HUES64 (cell line): ENCODE measurements around the gene LIMD2.

Source experiments
- H3K27ac ChIP-seq: 2 replicates; pipeline ENCODE4 v1.7.0; 2013; ENCODE audit warnings: low read depth, low read length, inconsistent platforms
- H3K27me3 ChIP-seq: 2 replicates; pipeline ENCODE4 v1.6.1; 2013; ENCODE audit warnings: mild to moderate bottlenecking, low read length; ENCODE audit not compliant: insufficient read depth
- H3K36me3 ChIP-seq: 2 replicates; pipeline ENCODE4 v1.6.1; 2013; ENCODE audit warnings: mild to moderate bottlenecking, low read length; ENCODE audit not compliant: insufficient read depth
- H3K4me1 ChIP-seq: 2 replicates; pipeline ENCODE4 v1.6.1; 2013; ENCODE audit warnings: mild to moderate bottlenecking, low read length, moderate library complexity; ENCODE audit not compliant: insufficient read depth
- H3K4me3 ChIP-seq: 2 replicates; pipeline ENCODE4 v1.5.1; 2013; ENCODE audit warnings: mild to moderate bottlenecking, low read length, moderate library complexity
- H3K9ac ChIP-seq: 2 replicates; pipeline ENCODE4 v1.6.1; 2013; ENCODE audit warnings: mild to moderate bottlenecking, low read depth, low read length
- H3K9me3 ChIP-seq: 2 replicates; pipeline ENCODE4 v1.6.1; 2013; ENCODE audit warnings: low read depth, low read length; ENCODE audit not compliant: insufficient read depth
- WGBS: fragments of 150-250, 120-280 bp; methylation state at CpG from one replicate; pipeline ENCODE4 v1.1.7; 2013; ENCODE audit warnings: missing lambda C conversion rate; 5-methylcytosine and 5-hydroxymethylcytosine counted together

The LIMD2 gene

GRCh38 chr17:63692195-63692816, 7.6 kb downstream of the LIMD2 start:
- 96% methylated on average over 11 of the region's 11 CpGs for WGBS
- no peak overlapping the region for H3K9ac ChIP-seq
- no peaks in the 10 kb centered on the region for H3K27me3 ChIP-seq
- H3K9me3 ChIP-seq = no peaks in the 10 kb centered on the region
- H3K36me3 ChIP-seq = peaks cover 43% of the 10 kb centered on the region
- H3K4me1 ChIP-seq = no peaks in the 10 kb centered on the region; the same call in 1 of the 2 replicates
- no peak overlapping the region for H3K4me3 ChIP-seq
- H3K27ac ChIP-seq = no peak overlapping the region

DNA sequence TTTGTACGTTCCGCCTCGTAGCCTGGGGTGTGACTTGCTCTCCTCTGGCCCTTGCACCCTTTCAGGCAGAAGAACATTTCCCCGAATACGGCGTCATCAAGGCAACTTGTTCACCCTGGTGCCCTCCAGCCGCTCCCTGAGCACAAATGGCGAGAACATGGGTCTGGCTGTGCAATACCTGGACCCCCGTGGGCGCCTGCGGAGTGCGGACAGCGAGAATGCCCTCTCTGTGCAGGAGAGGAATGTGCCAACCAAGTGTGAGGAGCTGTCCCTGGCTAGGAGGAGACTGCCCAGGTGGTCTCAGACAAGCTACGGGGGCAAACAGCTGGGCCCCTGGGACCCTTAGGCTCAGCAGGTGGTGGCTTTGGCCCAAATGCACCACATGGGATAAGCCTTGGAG, 10.4 kb downstream of the LIMD2 start:
- WGBS = 97% methylated on average over 14 of the region's 14 CpGs

GRCh38 chr17:63688396-63689020, 11.4 kb downstream of the LIMD2 start:
- peaks cover 43% of the 10 kb centered on the region for H3K36me3 ChIP-seq
- H3K27me3 ChIP-seq = no peaks in the 10 kb centered on the region
- WGBS = 88% methylated on average over 12 of the region's 12 CpGs

More for the DNA sequence above, 10.4 kb downstream of the LIMD2 start:
- H3K9ac ChIP-seq = no peak overlapping the region
- no peak overlapping the region for H3K4me3 ChIP-seq
- peaks cover 43% of the 10 kb centered on the region for H3K36me3 ChIP-seq
- H3K9me3 ChIP-seq = no peaks in the 10 kb centered on the region
- H3K4me1 ChIP-seq = no peaks in the 10 kb centered on the region; the same call in 1 of the 2 replicates
- no peaks in the 10 kb centered on the region for H3K27me3 ChIP-seq
- H3K27ac ChIP-seq = no peak overlapping the region

DNA sequence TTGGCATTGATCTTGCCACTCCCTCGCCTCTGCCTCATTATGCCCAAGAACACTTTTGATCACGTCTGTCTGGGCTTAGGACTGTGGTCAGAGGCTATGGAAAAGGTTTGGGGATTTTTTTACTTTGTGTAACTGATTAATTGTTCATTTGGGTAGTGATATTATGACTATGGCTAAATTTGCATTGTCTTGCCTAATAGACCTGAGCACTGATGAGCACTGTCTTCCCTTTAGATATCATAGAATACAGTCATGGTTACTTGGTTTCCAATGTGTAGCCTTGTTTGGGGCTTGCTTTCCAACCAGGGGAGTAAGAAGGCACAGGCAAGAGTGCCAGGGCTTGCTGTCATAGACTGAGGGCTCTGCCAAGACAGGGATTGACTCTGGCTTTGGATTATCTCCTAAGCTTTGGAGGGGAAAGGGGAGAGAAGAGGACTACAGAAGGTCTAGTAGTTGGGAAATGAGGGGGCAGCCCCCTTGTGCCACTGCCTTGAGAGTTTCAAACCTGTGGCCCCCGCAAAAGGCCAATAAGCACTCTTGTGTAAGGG, 13.7 kb downstream of the LIMD2 start:
- H3K27ac ChIP-seq = no peak overlapping the region
- no peaks in the 10 kb centered on the region for H3K27me3 ChIP-seq
- no peaks in the 10 kb centered on the region for H3K9me3 ChIP-seq
- H3K9ac ChIP-seq = no peak overlapping the region
- H3K36me3 ChIP-seq = peaks cover 49% of the 10 kb centered on the region
- 93% methylated on average over 3 of the region's 3 CpGs for WGBS
- H3K4me1 ChIP-seq = no peaks in the 10 kb centered on the region
- no peak overlapping the region for H3K4me3 ChIP-seq

More at GRCh38 chr17:63688396-63689020, 11.4 kb downstream of the LIMD2 start:
- no peak overlapping the region for H3K9ac ChIP-seq
- no peaks in the 10 kb centered on the region for H3K9me3 ChIP-seq
- no peaks in the 10 kb centered on the region for H3K4me1 ChIP-seq
- H3K27ac ChIP-seq = no peak overlapping the region
- H3K4me3 ChIP-seq = no peak overlapping the region

- WGBS = no CpG with 5 or more reads among the region's 3 CpGs
- Histone ChIP-seq H3K9ac (no peak overlapping the region), H3K4me1 (no peaks in the 10 kb centered on the region), H3K36me3 (peaks cover 42% of the 10 kb centered on the region), H3K27ac (no peak overlapping the region), H3K27me3 (no peaks in the 10 kb centered on the region), H3K9me3 (no peaks in the 10 kb centered on the region), H3K4me3 (no peak overlapping the region)
Observed at GRCh38 chr17:63685578-63685977, 14.3 kb downstream of the LIMD2 start.

GRCh38 chr17:63685041-63685440, 14.9 kb downstream of the LIMD2 start:
- H3K27me3 ChIP-seq = no peaks in the 10 kb centered on the region
- 93% methylated on average over 2 of the region's 2 CpGs for WGBS
- H3K27ac ChIP-seq = no peak overlapping the region
- H3K9me3 ChIP-seq = no peaks in the 10 kb centered on the region
- peaks cover 37% of the 10 kb centered on the region for H3K36me3 ChIP-seq
- H3K9ac ChIP-seq = no peak overlapping the region
- H3K4me1 ChIP-seq = no peaks in the 10 kb centered on the region
- H3K4me3 ChIP-seq = no peak overlapping the region

- H3K27ac ChIP-seq = no peak overlapping the region
Observed at GRCh38 chr17:63682981-63683380, 16.9 kb downstream of the LIMD2 start.

GRCh38 chr17:63682441-63682840, 17.5 kb downstream of the LIMD2 start:
- Histone ChIP-seq H3K27me3 (no peaks in the 10 kb centered on the region), H3K36me3 (peaks cover 23% of the 10 kb centered on the region), H3K4me3 (no peak overlapping the region), H3K9me3 (no peaks in the 10 kb centered on the region), H3K27ac (no peak overlapping the region), H3K9ac (no peak overlapping the region), H3K4me1 (no peaks in the 10 kb centered on the region)
- 98% methylated on average over 1 of the region's 1 CpG for WGBS

More at GRCh38 chr17:63682981-63683380, 16.9 kb downstream of the LIMD2 start:
- Histone ChIP-seq H3K27me3 (no peaks in the 10 kb centered on the region), H3K36me3 (peaks cover 23% of the 10 kb centered on the region), H3K4me3 (no peak overlapping the region), H3K9me3 (no peaks in the 10 kb centered on the region), H3K4me1 (no peaks in the 10 kb centered on the region), H3K9ac (no peak overlapping the region)

DNA sequence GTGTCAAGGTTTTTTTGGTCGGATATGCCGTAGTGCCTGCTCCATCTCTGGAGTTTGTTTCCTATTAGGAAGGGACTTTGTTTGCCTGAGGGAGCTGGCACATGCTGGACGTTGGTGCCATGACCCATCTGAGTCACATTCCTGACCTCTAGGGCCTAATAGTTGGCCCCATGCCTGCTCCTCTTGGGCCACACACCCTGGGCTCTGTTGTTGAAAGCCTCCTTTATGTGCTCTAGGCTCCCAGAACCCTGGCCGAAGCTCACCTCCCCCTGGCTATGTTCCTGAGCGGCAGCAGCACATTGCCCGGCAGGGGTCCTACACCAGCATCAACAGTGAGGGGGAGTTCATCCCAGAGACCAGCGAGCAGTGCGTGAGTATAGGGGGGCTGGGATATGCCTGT, 18.4 kb downstream of the LIMD2 start:
- H3K36me3 ChIP-seq = peaks cover 23% of the 10 kb centered on the region
- no peaks in the 10 kb centered on the region for H3K4me1 ChIP-seq
- H3K27me3 ChIP-seq = no peaks in the 10 kb centered on the region
- no peak overlapping the region for H3K4me3 ChIP-seq
- no peak overlapping the region for H3K27ac ChIP-seq
- 72% methylated on average over 8 of the region's 8 CpGs for WGBS
- no peaks in the 10 kb centered on the region for H3K9me3 ChIP-seq
- H3K9ac ChIP-seq = no peak overlapping the region

- Histone ChIP-seq H3K27ac (no peak overlapping the region), H3K4me1 (peaks cover 3% of the 10 kb centered on the region), H3K9me3 (no peaks in the 10 kb centered on the region), H3K27me3 (no peaks in the 10 kb centered on the region), H3K4me3 (no peak overlapping the region), H3K9ac (no peak overlapping the region), H3K36me3 (peaks cover 17% of the 10 kb centered on the region)
- WGBS = 100% methylated on average over 1 of the region's 1 CpG
Observed at GRCh38 chr17:63680700-63681099, 19.2 kb downstream of the LIMD2 start.

DNA sequence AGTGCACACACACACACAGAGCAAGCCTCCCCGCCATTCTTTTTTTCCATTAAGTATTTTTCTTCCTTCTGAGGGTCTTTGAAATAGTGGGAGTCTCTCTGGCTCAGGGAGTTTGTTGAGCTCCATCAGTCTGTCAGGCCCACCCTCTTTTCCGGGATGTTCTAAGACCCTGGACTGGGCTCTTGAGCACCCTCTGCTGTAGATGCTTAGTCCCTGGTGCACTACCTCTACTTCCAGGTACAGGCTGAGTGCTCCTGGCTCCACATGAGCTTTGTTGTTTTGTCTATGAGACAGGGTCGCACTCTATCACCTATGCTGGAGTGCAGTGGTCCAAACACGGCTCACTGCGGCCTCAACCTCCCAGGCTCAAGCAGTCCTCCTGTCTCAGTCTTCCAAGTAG, 20.7 kb downstream of the LIMD2 start:
- Histone ChIP-seq H3K4me1 (peaks cover 17% of the 10 kb centered on the region), H3K4me3 (no peak overlapping the region), H3K9me3 (no peaks in the 10 kb centered on the region), H3K36me3 (peaks cover 13% of the 10 kb centered on the region), H3K9ac (no peak overlapping the region), H3K27me3 (no peaks in the 10 kb centered on the region), H3K27ac (no peak overlapping the region)
- WGBS = 89% methylated on average over 5 of the region's 5 CpGs
